H9 (cell line): ENCODE results near the gene TBC1D8. TPM values are rescaled to one million over a fixed set of nuclear protein-coding genes. Genes with fewer than 3 reads are reported as not detected.

Source experiments
- DNase-seq: peaks from one replicate; pipeline ENCODE4 v3.0.0-alpha.2; 2017
- H2AFZ ChIP-seq: one replicate; pipeline ENCODE4 v1.6.1; 2013; ENCODE audit warnings: mild to moderate bottlenecking, low read length, control low read depth, moderate library complexity
- H2AK5ac ChIP-seq: 2 replicates; pipeline ENCODE4 v1.6.1; 2013; ENCODE audit warnings: low read length, control low read depth, mixed read lengths; ENCODE audit not compliant: insufficient read length
- H2BK120ac ChIP-seq: one replicate; pipeline ENCODE4 v1.6.1; 2013; ENCODE audit warnings: low read depth, mild to moderate bottlenecking, low read length, control low read depth, inconsistent platforms; ENCODE audit not compliant: poor library complexity, severe bottlenecking
- H2BK12ac ChIP-seq: 2 replicates; pipeline ENCODE4 v1.6.1; 2013; ENCODE audit warnings: low read length, control low read depth, mixed read lengths, low read depth; ENCODE audit not compliant: insufficient read length
- H2BK15ac ChIP-seq: 2 replicates; pipeline ENCODE4 v1.6.1; 2013; ENCODE audit warnings: low read depth, low read length, control low read depth
- H2BK20ac ChIP-seq: one replicate; pipeline ENCODE4 v1.6.1; 2013; ENCODE audit warnings: low read depth, mild to moderate bottlenecking, low read length, control low read depth, inconsistent platforms; ENCODE audit not compliant: poor library complexity, severe bottlenecking
- H2BK5ac ChIP-seq: 2 replicates; pipeline ENCODE4 v1.6.1; 2013; ENCODE audit warnings: low read length, control low read depth, mixed read lengths; ENCODE audit not compliant: insufficient read length
- H3K14ac ChIP-seq: 2 replicates; pipeline ENCODE4 v1.6.1; 2013; ENCODE audit warnings: low read length, control low read depth; ENCODE audit not compliant: insufficient read depth
- H3K18ac ChIP-seq: 2 replicates; pipeline ENCODE4 v1.6.1; 2013; ENCODE audit warnings: low read depth, mild to moderate bottlenecking, mixed read lengths, low read length, control low read depth; ENCODE audit not compliant: insufficient read length
- H3K23ac ChIP-seq: 2 replicates; pipeline ENCODE4 v1.6.1; 2013; ENCODE audit warnings: low read length, control low read depth, mixed read lengths, low read depth; ENCODE audit not compliant: insufficient read length
- H3K23me2 ChIP-seq: 2 replicates; pipeline ENCODE4 v1.6.1; 2013; ENCODE audit warnings: low read depth, mild to moderate bottlenecking, mixed read lengths, low read length, control low read depth; ENCODE audit not compliant: insufficient read length, poor library complexity, severe bottlenecking
- H3K27ac ChIP-seq: 2 replicates; pipeline ENCODE4 v1.5.1; 2013; ENCODE audit warnings: low read length, control low read depth, mixed read lengths, low read depth; ENCODE audit not compliant: insufficient read length
- H3K27me3 ChIP-seq: 2 replicates; pipeline ENCODE4 v1.6.1; 2013; ENCODE audit warnings: low read length, control low read depth, inconsistent platforms; ENCODE audit not compliant: insufficient read depth
- H3K4ac ChIP-seq: 2 replicates; pipeline ENCODE4 v1.6.1; 2013; ENCODE audit warnings: low read depth, mild to moderate bottlenecking, control low read depth, inconsistent platforms, low read length, moderate library complexity
- H3K4me1 ChIP-seq: 2 replicates; pipeline ENCODE4 v1.6.1; 2013; ENCODE audit warnings: low read length, control low read depth, inconsistent platforms; ENCODE audit not compliant: insufficient read depth
- H3K4me2 ChIP-seq: 2 replicates; pipeline ENCODE4 v1.6.1; 2013; ENCODE audit warnings: low read length, control low read depth, mixed read lengths; ENCODE audit not compliant: insufficient read length, insufficient read depth
- H3K56ac ChIP-seq: 2 replicates; pipeline ENCODE4 v1.6.1; 2013; ENCODE audit warnings: low read depth, mild to moderate bottlenecking, mixed read lengths, low read length, control low read depth; ENCODE audit not compliant: insufficient read length
- H3K79me1 ChIP-seq: 2 replicates; pipeline ENCODE4 v1.6.1; 2013; ENCODE audit warnings: low read depth, mild to moderate bottlenecking, moderate library complexity, low read length, control low read depth, inconsistent platforms; ENCODE audit not compliant: insufficient read depth, poor library complexity, severe bottlenecking
- H3K79me2 ChIP-seq: 2 replicates; pipeline ENCODE4 v1.6.1; 2013; ENCODE audit warnings: low read length, control low read depth, inconsistent platforms; ENCODE audit not compliant: insufficient read depth
- H3K9ac ChIP-seq: 2 replicates; pipeline ENCODE4 v1.6.1; 2013; ENCODE audit warnings: low read length, control low read depth, mixed read lengths; ENCODE audit not compliant: insufficient read length; ENCODE audit errors: extremely low read depth
- H3K9me3 ChIP-seq: one replicate; pipeline ENCODE4 v1.6.1; 2013; ENCODE audit warnings: low read depth, low read length, inconsistent platforms; ENCODE audit not compliant: control insufficient read depth
- H3T11ph ChIP-seq: one replicate; pipeline ENCODE4 v1.6.1; 2013; ENCODE audit warnings: mild to moderate bottlenecking, low read length, control low read depth, inconsistent platforms
- H4K20me1 ChIP-seq: one replicate; pipeline ENCODE4 v1.6.1; 2013; ENCODE audit not compliant: control insufficient read depth, insufficient read length, insufficient read depth
- H4K5ac ChIP-seq: 2 replicates; pipeline ENCODE4 v1.6.1; 2013; ENCODE audit warnings: low read depth, mild to moderate bottlenecking, mixed read lengths, low read length, control low read depth; ENCODE audit not compliant: insufficient read length
- H4K8ac ChIP-seq: replicated peaks from 2 replicates; pipeline ENCODE4 v1.6.1; 2013; ENCODE audit warnings: low read length, control low read depth, mixed read lengths, low read depth; ENCODE audit not compliant: insufficient read length
- H4K91ac ChIP-seq: 2 replicates; pipeline ENCODE4 v1.6.1; 2013; ENCODE audit warnings: low read depth, mild to moderate bottlenecking, moderate library complexity, mixed read lengths, low read length, control low read depth; ENCODE audit not compliant: insufficient read length
- H3K27ac Mint-ChIP-seq, 3 experiments: 2 replicates in 2 of 3; 3 replicates in 1 of 3; pipeline ENCODE4 v1.8.0; 2020 to 2021; ENCODE audit warnings: mixed read lengths in 3 of 3, mild to moderate bottlenecking in 1 of 3, moderate library complexity in 1 of 3
- H3K27me3 Mint-ChIP-seq: 2 replicates; pipeline ENCODE4 v1.8.0; 2021; ENCODE audit warnings: low read depth, mild to moderate bottlenecking, moderate library complexity, mixed read lengths
- H3K36me3 Mint-ChIP-seq, 3 experiments: 2 replicates in 2 of 3; 3 replicates in 1 of 3; pipeline ENCODE4 v1.8.0; 2020 to 2021; ENCODE audit warnings: low read depth in 3 of 3, mixed read lengths in 3 of 3; ENCODE audit not compliant: insufficient read depth in 1 of 3
- H3K4me1 Mint-ChIP-seq, 2 experiments: 2 replicates each; pipeline ENCODE4 v1.8.0; 2020; ENCODE audit warnings: mixed read lengths in 2 of 2
- H3K4me3 Mint-ChIP-seq, 2 experiments: 2 replicates in 1 of 2; 3 replicates in 1 of 2; pipeline ENCODE4 v1.8.0; 2020 to 2021; ENCODE audit warnings: mild to moderate bottlenecking in 2 of 2, mixed read lengths in 2 of 2, moderate library complexity in 1 of 2
- H3K9me3 Mint-ChIP-seq, 2 experiments: 2 replicates in 1 of 2; 3 replicates in 1 of 2; pipeline ENCODE4 v1.8.0; 2020; ENCODE audit warnings: mild to moderate bottlenecking in 2 of 2, mixed read lengths in 2 of 2, moderate library complexity in 1 of 2
- WGBS: extraction: QIAGEN DNeasy Blood & Tissue Kit; methylation state at CpG from one replicate; pipeline ENCODE4 v1.1.7; 2013; ENCODE audit warnings: missing lambda C conversion rate, low lambda C conversion rate, mixed read lengths; ENCODE audit not compliant: insufficient read length; ENCODE audit errors: extremely low coverage; 5-methylcytosine and 5-hydroxymethylcytosine counted together
- total RNA-seq: library from RNA; stranded (reverse); gene quantifications from 2 replicates; pipeline ENCODE4 v1.2.1, GENCODE V29; 2021
- TF ChIP-seq, protein P1 (sequence below): fragments of 200-600 bp; sonication (generic); conservative IDR thresholded peaks from 3 replicates; pipeline ENCODE4 v1.8.0; 2021; ENCODE audit warnings: antibody characterized with exemption, mild to moderate bottlenecking

Gene TBC1D8
- total RNA-seq, 1 experiment from 2014 or later = 16.6 TPM

DNA sequence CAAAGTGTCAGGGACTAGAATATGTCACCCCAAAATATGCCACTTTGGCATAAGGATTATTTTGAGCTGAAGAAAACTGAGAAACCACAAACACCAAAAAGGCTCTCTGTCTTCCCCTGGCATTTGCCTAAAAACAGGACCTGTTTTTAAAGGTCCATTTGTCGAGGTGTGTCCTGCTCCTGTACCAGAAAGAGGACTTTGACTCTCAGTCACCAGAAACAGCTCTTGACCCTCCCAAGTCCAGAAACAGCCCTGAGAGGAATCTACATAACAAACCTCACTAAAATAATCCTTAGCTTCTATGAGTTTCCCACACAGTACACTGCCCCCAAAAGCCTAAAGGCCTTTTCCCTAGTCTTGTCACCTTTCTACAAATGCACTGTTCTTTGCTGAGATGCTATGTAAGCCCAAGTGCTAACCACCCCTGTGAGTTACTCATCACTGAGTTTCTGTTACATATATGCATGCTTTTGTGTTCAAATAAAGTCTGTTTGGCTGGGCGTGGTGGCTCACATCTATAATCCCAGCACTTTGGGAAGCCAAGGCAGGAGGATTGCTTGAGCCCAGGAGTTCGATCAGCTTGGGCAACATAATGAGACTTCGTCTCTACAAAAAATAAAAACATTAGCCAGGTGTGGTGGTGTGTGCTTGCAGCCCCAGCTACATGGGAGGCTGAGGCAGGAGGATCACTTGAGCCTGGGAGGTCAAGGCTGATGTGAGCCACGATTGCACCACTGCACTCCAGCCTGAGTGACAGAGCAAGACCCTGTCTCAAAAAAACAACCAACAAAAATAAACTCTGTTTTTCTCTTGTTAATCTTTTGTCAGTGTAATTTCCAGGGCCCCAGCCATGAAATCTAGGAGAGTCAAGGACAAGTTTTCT lies 93.9 kb downstream of the TBC1D8 start:
- no peaks in the 10 kb centered on the region for H3K27me3 Mint-ChIP-seq
- Histone ChIP-seq H4K5ac (no peak overlapping the region), H3K23me2 (no peaks in the 10 kb centered on the region), H2BK120ac (no peak overlapping the region), H3K9me3 (no peaks in the 10 kb centered on the region), H3K27ac (no peak overlapping the region), H2BK12ac (no peak overlapping the region), H3K18ac (no peak overlapping the region), H3T11ph (no peak overlapping the region), H4K91ac (no peak overlapping the region), H2AK5ac (no peak overlapping the region), H3K4me1 (no peaks in the 10 kb centered on the region), H3K79me1 (no peaks in the 10 kb centered on the region), H3K27me3 (no peaks in the 10 kb centered on the region), H4K8ac (no peak overlapping the region), H3K14ac (no peak overlapping the region), H2BK20ac (no peak overlapping the region), H3K23ac (no peak overlapping the region), H3K9ac (no peak overlapping the region), H2BK5ac (no peak overlapping the region), H3K4me2 (no peak overlapping the region), H3K56ac (no peak overlapping the region), H2BK15ac (no peak overlapping the region), H3K4ac (no peak overlapping the region), H3K79me2 (0 out of 2 replicates have a peak, but pooled peaks cover 2% of the 10 kb centered on the region), H4K20me1 (no peaks in the 10 kb centered on the region), H2AFZ (no peak overlapping the region)
- no peak for DNase-seq
- H3K4me1 Mint-ChIP-seq = peaks cover 0 to 8% of the 10 kb centered on the region in 2 experiments; a peak in 3 of 4 replicates
- no CpG with 5 or more reads among the region's 5 CpGs for WGBS
- H3K9me3 Mint-ChIP-seq = no peaks in the 10 kb centered on the region
- peaks cover 9 to 30% (median 22%) of the 10 kb centered on the region in 3 experiments for H3K36me3 Mint-ChIP-seq
- TF ChIP-seq, protein P1, sequence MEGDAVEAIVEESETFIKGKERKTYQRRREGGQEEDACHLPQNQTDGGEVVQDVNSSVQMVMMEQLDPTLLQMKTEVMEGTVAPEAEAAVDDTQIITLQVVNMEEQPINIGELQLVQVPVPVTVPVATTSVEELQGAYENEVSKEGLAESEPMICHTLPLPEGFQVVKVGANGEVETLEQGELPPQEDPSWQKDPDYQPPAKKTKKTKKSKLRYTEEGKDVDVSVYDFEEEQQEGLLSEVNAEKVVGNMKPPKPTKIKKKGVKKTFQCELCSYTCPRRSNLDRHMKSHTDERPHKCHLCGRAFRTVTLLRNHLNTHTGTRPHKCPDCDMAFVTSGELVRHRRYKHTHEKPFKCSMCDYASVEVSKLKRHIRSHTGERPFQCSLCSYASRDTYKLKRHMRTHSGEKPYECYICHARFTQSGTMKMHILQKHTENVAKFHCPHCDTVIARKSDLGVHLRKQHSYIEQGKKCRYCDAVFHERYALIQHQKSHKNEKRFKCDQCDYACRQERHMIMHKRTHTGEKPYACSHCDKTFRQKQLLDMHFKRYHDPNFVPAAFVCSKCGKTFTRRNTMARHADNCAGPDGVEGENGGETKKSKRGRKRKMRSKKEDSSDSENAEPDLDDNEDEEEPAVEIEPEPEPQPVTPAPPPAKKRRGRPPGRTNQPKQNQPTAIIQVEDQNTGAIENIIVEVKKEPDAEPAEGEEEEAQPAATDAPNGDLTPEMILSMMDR = no peak
- no peak overlapping the region for H3K4me3 Mint-ChIP-seq
- peak overlapping the region in 2 of 3 experiments; percentile 30 to 95; a peak in 3 of 7 replicates for H3K27ac Mint-ChIP-seq
